OCI-LY1 (cell line): Measurements from ENCODE around the gene LTBP3.

Source experiments
- H2AFZ ChIP-seq: fragments of 200-600 bp; sonication (generic), shearing (Covaris generic); 2 replicates; pipeline ENCODE4 v1.6.0; 2014; ENCODE audit warnings: antibody characterized with exemption, mild to moderate bottlenecking, low read length
- H3F3A ChIP-seq: fragments of 200-600 bp; sonication (generic), shearing (Covaris generic); 2 replicates; pipeline ENCODE4 v1.6.0; 2014; ENCODE audit warnings: mild to moderate bottlenecking, antibody characterized with exemption, low read length, moderate library complexity; ENCODE audit not compliant: insufficient read depth
- H3K27ac ChIP-seq: fragments of 200-600 bp; sonication (generic); 2 replicates; pipeline ENCODE4 v1.5.1; 2014; ENCODE audit warnings: low read length, mixed run types, mild to moderate bottlenecking, low read depth; ENCODE audit not compliant: poor library complexity, severe bottlenecking
- H3K27me3 ChIP-seq: fragments of 200-600 bp; sonication (generic); 2 replicates; pipeline ENCODE4 v1.6.0; 2014; ENCODE audit warnings: antibody characterized with exemption, mild to moderate bottlenecking, low read length, moderate library complexity; ENCODE audit not compliant: insufficient read depth
- H3K36me3 ChIP-seq: fragments of 200-600 bp; sonication (generic); 2 replicates; pipeline ENCODE4 v1.6.1; 2014; ENCODE audit warnings: mild to moderate bottlenecking, antibody characterized with exemption, low read length, moderate library complexity, mixed read lengths; ENCODE audit not compliant: insufficient read depth
- H3K4me1 ChIP-seq: fragments of 200-600 bp; sonication (generic); 2 replicates; pipeline ENCODE4 v1.5.1; 2014; ENCODE audit warnings: mild to moderate bottlenecking, low read length, moderate library complexity; ENCODE audit not compliant: insufficient read depth, severe bottlenecking
- H3K4me2 ChIP-seq: fragments of 200-600 bp; sonication (generic), shearing (Covaris generic); 2 replicates; pipeline ENCODE4 v1.6.1; 2014; ENCODE audit warnings: low read length
- H3K4me3 ChIP-seq: fragments of 200-600 bp; sonication (generic); 2 replicates; pipeline ENCODE4 v1.5.1; 2014; ENCODE audit warnings: low read length, low read depth, mild to moderate bottlenecking, mixed read lengths; ENCODE audit not compliant: poor library complexity, severe bottlenecking
- H3K79me2 ChIP-seq: fragments of 200-600 bp; shearing (Covaris generic); 2 replicates; pipeline ENCODE4 v1.6.1; 2016; ENCODE audit warnings: mixed run types, low read length, mixed read lengths; ENCODE audit not compliant: insufficient read depth
- H3K9ac ChIP-seq: fragments of 200-600 bp; sonication (generic), shearing (Covaris generic); 2 replicates; pipeline ENCODE4 v1.6.1; 2014; ENCODE audit warnings: mild to moderate bottlenecking, low read length, mixed read lengths
- H3K9me2 ChIP-seq: fragments of 200-600 bp; sonication (generic), shearing (Covaris generic); 2 replicates; pipeline ENCODE4 v1.6.1; 2014; ENCODE audit warnings: low read depth, mild to moderate bottlenecking, low read length, mixed read lengths
- H3K9me3 ChIP-seq: fragments of 200-600 bp; shearing (Covaris generic); 2 replicates; pipeline ENCODE4 v1.6.1; 2014; ENCODE audit warnings: low read length, mixed read lengths
- H4K20me1 ChIP-seq: fragments of 200-600 bp; sonication (generic), shearing (Covaris generic); 2 replicates; pipeline ENCODE4 v1.6.0; 2016; ENCODE audit warnings: mild to moderate bottlenecking, low read length; ENCODE audit not compliant: insufficient read depth
- CTCF ChIP-seq: fragments of 200-600 bp; sonication (generic), shearing (Covaris generic); IDR thresholded peaks from 2 replicates; pipeline ENCODE4 v1.5.1; 2017; ENCODE audit warnings: mild to moderate bottlenecking, antibody characterized with exemption, low read length, moderate library complexity, mixed read lengths
- EZH2 ChIP-seq: fragments of 200-600 bp; sonication (generic), shearing (Covaris generic); IDR thresholded peaks from 2 replicates; pipeline ENCODE4 v1.8.0; 2017; ENCODE audit warnings: borderline replicate concordance, mixed run types, mild to moderate bottlenecking, antibody characterized with exemption, low read length, moderate library complexity, mixed read lengths

The LTBP3 gene

GRCh38 chr11:65584723-65585171 is 26.6 kb upstream of the LTBP3 start:
- Histone ChIP-seq H4K20me1 (no peaks in the 10 kb centered on the region), H3K9ac (no peak overlapping the region)
- TF ChIP-seq CTCF: no peak
- TF ChIP-seq EZH2: no peak

GRCh38 chr11:65584106-65584505 is 25.9 kb upstream of the LTBP3 start:
- no peak overlapping the region for H3K27ac ChIP-seq
- no peaks in the 10 kb centered on the region for H3K36me3 ChIP-seq
- no peaks in the 10 kb centered on the region for H3K79me2 ChIP-seq
- no peaks in the 10 kb centered on the region for H4K20me1 ChIP-seq
- no peaks in the 10 kb centered on the region for H3F3A ChIP-seq
- H3K4me3 ChIP-seq: no peak overlapping the region
- no peak overlapping the region for H3K9ac ChIP-seq
- TF ChIP-seq EZH2: no peak
- no peak for TF ChIP-seq CTCF
- H3K4me2 ChIP-seq: no peak overlapping the region
- H2AFZ ChIP-seq: no peak overlapping the region
- no peaks in the 10 kb centered on the region; the same call in none of the 2 replicates for H3K27me3 ChIP-seq
- no peaks in the 10 kb centered on the region for H3K9me2 ChIP-seq
- H3K9me3 ChIP-seq: no peaks in the 10 kb centered on the region
- H3K4me1 ChIP-seq: peaks cover 13% of the 10 kb centered on the region

More at GRCh38 chr11:65584723-65585171, 26.6 kb upstream of the LTBP3 start:
- H3K4me1 ChIP-seq: peaks cover 16% of the 10 kb centered on the region
- no peak overlapping the region for H3K27ac ChIP-seq
- H3K4me2 ChIP-seq: no peak overlapping the region
- H3K9me3 ChIP-seq: no peaks in the 10 kb centered on the region
- H3K36me3 ChIP-seq: no peaks in the 10 kb centered on the region
- H3K79me2 ChIP-seq: no peaks in the 10 kb centered on the region
- no peaks in the 10 kb centered on the region for H3F3A ChIP-seq
- no peak overlapping the region for H3K4me3 ChIP-seq
- no peaks in the 10 kb centered on the region; the same call in none of the 2 replicates for H3K27me3 ChIP-seq
- no peak overlapping the region for H2AFZ ChIP-seq
- no peaks in the 10 kb centered on the region for H3K9me2 ChIP-seq

GRCh38 chr11:65583589-65583988 is 25.4 kb upstream of the LTBP3 start:
- no peaks in the 10 kb centered on the region for H3F3A ChIP-seq
- H3K4me2 ChIP-seq: no peak overlapping the region
- H2AFZ ChIP-seq: no peak overlapping the region
- no peak overlapping the region for H3K4me3 ChIP-seq
- H3K27ac ChIP-seq: no peak overlapping the region
- no peak for TF ChIP-seq EZH2
- TF ChIP-seq CTCF: no peak
- no peaks in the 10 kb centered on the region for H3K36me3 ChIP-seq
- H3K9me3 ChIP-seq: no peaks in the 10 kb centered on the region
- no peaks in the 10 kb centered on the region for H3K9me2 ChIP-seq
- H3K79me2 ChIP-seq: no peaks in the 10 kb centered on the region
- H4K20me1 ChIP-seq: no peaks in the 10 kb centered on the region
- H3K27me3 ChIP-seq: no peaks in the 10 kb centered on the region; the same call in none of the 2 replicates
- peaks cover 12% of the 10 kb centered on the region for H3K4me1 ChIP-seq
- H3K9ac ChIP-seq: no peak overlapping the region
